HCT116 (cell line): ENCODE results near the gene UBE2D1. TPM values are rescaled to one million over a fixed set of nuclear protein-coding genes. Genes with fewer than 3 reads are reported as not detected.

Experiments used
- ATAC-seq: fragments of 200-7000 bp; cut with Tn5 transposase; 2 replicates; pipeline ENCODE4 v1.9.1; 2020; ENCODE audit warnings: mild to moderate bottlenecking, moderate library complexity
- BruUV-seq: library from RNA; stranded (reverse); fragments of 400-500 nt; replicated peaks from 2 replicates; lab custom pipeline; 2021; lab: Mats Ljungman, UMichigan
- CTCF ChIA-PET: fragments of 300-600 bp; sonication (Branson Sonifier 250); formaldehyde crosslinking; loops from one replicate; lab custom pipeline; 2021; ENCODE audit warnings: antibody characterized with exemption; lab: Charles Lee
- POLR2A ChIA-PET: fragments of 300-600, 350-600 bp; sonication (Branson Sonifier 250); formaldehyde crosslinking; loops from one replicate; lab custom pipeline; 2021; ENCODE audit warnings: antibody characterized with exemption; lab: Charles Lee
- RAD21 ChIA-PET, 2 experiments: fragments of 300-600 bp; sonication (Branson Sonifier 250); formaldehyde crosslinking; loops; one replicate each; lab custom pipeline; 2023; ENCODE audit warnings: low total read pairs in 2 of 2; ENCODE audit not compliant: uncharacterized antibody in 2 of 2, unreplicated experiment in 2 of 2, low non-redundant PET in 1 of 2; lab: Charles Lee
- DNase-seq: peaks from one replicate; pipeline ENCODE4 v3.0.0-alpha.2; 2010; ENCODE audit warnings: low read depth, low spot score
- H2AFZ ChIP-seq: fragments of 200-600 bp; shearing (Covaris generic), sonication (generic); 2 replicates; pipeline ENCODE4 v1.6.1; 2017; ENCODE audit warnings: low read depth, mixed run types, mixed read lengths, antibody characterized with exemption, low read length; ENCODE audit not compliant: poor library complexity, severe bottlenecking
- H3K27ac ChIP-seq: 2 replicates; pipeline ENCODE4 v1.5.1; 2012; ENCODE audit warnings: low read depth, low read length
- H3K27me3 ChIP-seq: fragments of 200-600 bp; sonication (generic); 2 replicates; pipeline ENCODE4 v1.6.1; 2016; ENCODE audit warnings: mixed run types, low read length, mixed read lengths; ENCODE audit not compliant: insufficient read depth
- H3K36me3 ChIP-seq, 2 experiments: fragments of 200-500 bp in 1 of 2; fragments of 200-600 bp in 1 of 2; sonication (Bioruptor generic) in 1 of 2; sonication (generic) in 1 of 2; 2 replicates each; pipeline versions ENCODE4 v1.5.1 to v1.6.1; 2014 to 2016; ENCODE audit warnings: low read length in 2 of 2, inconsistent platforms in 1 of 2, mixed read lengths in 1 of 2, mixed run types in 1 of 2; ENCODE audit not compliant: insufficient read depth in 2 of 2, control insufficient read depth in 1 of 2
- H3K4me1 ChIP-seq, 2 experiments: fragments of 200-600 bp in 1 of 2; sonication (generic) in 1 of 2; 2 replicates each; pipeline versions ENCODE4 v1.5.1 to v1.6.1; 2012 to 2017; ENCODE audit warnings: low read length in 2 of 2, inconsistent platforms in 1 of 2, mild to moderate bottlenecking in 1 of 2, mixed read lengths in 1 of 2, mixed run types in 1 of 2, moderate library complexity in 1 of 2; ENCODE audit not compliant: insufficient read depth in 2 of 2, control insufficient read depth in 1 of 2
- H3K4me2 ChIP-seq: fragments of 200-600 bp; sonication (generic); 2 replicates; pipeline ENCODE4 v1.6.1; 2017; ENCODE audit warnings: mixed run types, low read length, mixed read lengths
- H3K4me3 ChIP-seq, 2 experiments: fragments of 200-600 bp in 1 of 2; sonication (generic) in 1 of 2; replicated peaks in 1 of 2; 2 replicates each; pipeline ENCODE4 v1.5.1; 2011 to 2016; ENCODE audit warnings: low read length in 2 of 2, control low read depth in 1 of 2, low read depth in 1 of 2, mild to moderate bottlenecking in 1 of 2, mixed read lengths in 1 of 2, mixed run types in 1 of 2
- H3K79me2 ChIP-seq: fragments of 200-600 bp; sonication (generic); 2 replicates; pipeline ENCODE4 v1.6.1; 2017; ENCODE audit warnings: mild to moderate bottlenecking, mixed run types, low read length, moderate library complexity, mixed read lengths; ENCODE audit not compliant: insufficient read depth
- H3K9ac ChIP-seq: fragments of 200-600 bp; sonication (generic); 2 replicates; pipeline ENCODE4 v1.6.1; 2016; ENCODE audit warnings: low read length, mixed read lengths
- H3K9me2 ChIP-seq: fragments of 200-600 bp; sonication (generic), shearing (Covaris generic); 2 replicates; pipeline ENCODE4 v1.6.1; 2017; ENCODE audit warnings: mixed run types, mild to moderate bottlenecking, moderate library complexity; ENCODE audit not compliant: insufficient read depth
- H3K9me3 ChIP-seq, 2 experiments: fragments of 200-500 bp in 1 of 2; fragments of 200-600 bp in 1 of 2; sonication (Bioruptor generic) in 1 of 2; sonication (generic) in 1 of 2; 2 replicates each; pipeline ENCODE4 v1.6.1; 2014 to 2017; ENCODE audit warnings: low read length in 2 of 2, mixed read lengths in 2 of 2, inconsistent platforms in 1 of 2, low read depth in 1 of 2, mild to moderate bottlenecking in 1 of 2, mixed run types in 1 of 2, moderate library complexity in 1 of 2; ENCODE audit not compliant: control insufficient read depth in 1 of 2, insufficient read depth in 1 of 2
- H4K20me1 ChIP-seq: fragments of 200-600 bp; sonication (generic), shearing (Covaris generic); 2 replicates; pipeline ENCODE4 v1.6.1; 2017; ENCODE audit warnings: mixed run types, mild to moderate bottlenecking, moderate library complexity; ENCODE audit not compliant: insufficient read depth
- EGR1 ChIP-seq: IDR thresholded peaks from 2 replicates; pipeline ENCODE4 v1.6.1; 2012; ENCODE audit warnings: low read depth
- ELF1 ChIP-seq: IDR thresholded peaks from 2 replicates; pipeline ENCODE4 v1.6.1; 2012; ENCODE audit warnings: low read depth, borderline replicate concordance
- EZH2phosphoT487 ChIP-seq: fragments of 200-600 bp; IDR thresholded peaks from 2 replicates; pipeline ENCODE4 v1.6.1; 2018; ENCODE audit warnings: antibody characterized with exemption, borderline replicate concordance
- FOSL1 ChIP-seq: IDR thresholded peaks from 2 replicates; pipeline ENCODE4 v1.6.1; 2012; ENCODE audit warnings: low read depth
- JUND ChIP-seq: IDR thresholded peaks from 2 replicates; pipeline ENCODE4 v1.6.1; 2012
- POLR2A ChIP-seq: IDR thresholded peaks from 2 replicates; pipeline ENCODE4 v1.7.0; 2011; ENCODE audit warnings: borderline replicate concordance; ENCODE audit not compliant: insufficient read depth, insufficient read length; ENCODE audit errors: extremely low read depth
- RAD21 ChIP-seq: IDR thresholded peaks from 2 replicates; pipeline ENCODE4 v1.6.1; 2012; ENCODE audit warnings: low read depth, mild to moderate bottlenecking
- SP1 ChIP-seq: IDR thresholded peaks from 2 replicates; pipeline ENCODE4 v1.6.1; 2012; ENCODE audit warnings: low read depth
- SRF ChIP-seq: IDR thresholded peaks from 2 replicates; pipeline ENCODE4 v1.6.1; 2012; ENCODE audit warnings: low read depth
- TCF7L2 ChIP-seq: IDR thresholded peaks from 2 replicates; pipeline ENCODE4 v1.7.0; 2011; ENCODE audit warnings: borderline replicate concordance, inconsistent platforms; ENCODE audit not compliant: insufficient read depth, insufficient read length; ENCODE audit errors: extremely low read depth
- YY1 ChIP-seq: IDR thresholded peaks from 2 replicates; pipeline ENCODE4 v1.6.1; 2011; ENCODE audit warnings: low read length, low read depth, moderate library complexity, mild to moderate bottlenecking; ENCODE audit not compliant: insufficient replicate concordance; ENCODE audit errors: extremely low read depth
- ZFX ChIP-seq: fragments of 450-650 bp; IDR thresholded peaks from 2 replicates; pipeline ENCODE4 v1.6.1; 2017
- ZNF274 ChIP-seq: fragments of 200-500 bp; sonication (Bioruptor generic); IDR thresholded peaks from 2 replicates; pipeline ENCODE4 v1.6.1; 2014; ENCODE audit warnings: mild to moderate bottlenecking, low read depth, low read length, inconsistent platforms
- intact Hi-C: fragments of 100-400 bp; cut with micrococcal nuclease; formaldehyde crosslinking; loops from 2 replicates; pipeline ENCODE4 v1.10.0; 2022
- total RNA-seq: library from RNA; stranded (reverse); gene quantifications from one replicate; pipeline ENCODE4 v1.2.1, GENCODE V29; 2021; ENCODE audit not compliant: unreplicated experiment
- TF ChIP-seq, protein P1 (sequence below): IDR thresholded peaks from 2 replicates; pipeline ENCODE4 v1.6.1; 2012; ENCODE audit warnings: low read depth
- TF ChIP-seq, protein P2 (sequence below): IDR thresholded peaks from 2 replicates; pipeline ENCODE4 v1.6.1; 2011; ENCODE audit warnings: mild to moderate bottlenecking, low read length, moderate library complexity; ENCODE audit not compliant: insufficient replicate concordance; ENCODE audit errors: extremely low read depth
- TF ChIP-seq, protein P3 (sequence below): IDR thresholded peaks from 2 replicates; pipeline ENCODE4 v1.6.1; 2012

UBE2D1 gene
- total RNA-seq, 1 experiment from 2014 or later: 15.5 TPM

DNA sequence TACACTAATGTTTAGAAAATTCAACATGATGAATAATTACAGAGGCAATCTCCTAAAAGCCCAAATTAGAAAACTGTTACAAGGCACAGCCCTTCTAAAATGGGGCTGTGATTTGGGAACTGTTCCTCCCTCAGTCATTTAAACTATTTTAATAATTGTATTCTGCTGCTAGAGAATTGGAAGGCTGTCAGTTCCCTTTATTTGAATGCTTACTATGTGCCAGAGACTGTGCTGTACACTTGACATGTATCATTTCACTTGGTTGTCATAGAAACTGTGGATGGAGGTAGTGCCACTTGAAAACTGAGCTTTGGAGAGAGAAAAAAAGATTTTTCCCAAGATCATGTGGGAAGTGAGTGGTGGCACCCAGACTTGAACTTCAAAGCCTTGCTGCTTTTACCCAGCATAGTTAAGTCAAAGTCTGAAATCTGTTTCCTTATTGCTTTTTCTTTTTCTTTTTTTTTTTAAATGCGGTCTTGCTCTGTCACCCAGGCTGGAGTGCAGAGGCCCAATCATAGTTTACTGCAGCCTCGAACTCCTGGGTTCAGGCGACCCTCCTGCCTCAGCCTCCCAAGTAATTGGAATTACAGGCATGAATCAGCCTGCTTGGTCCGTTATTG lies 23.6 kb downstream of the UBE2D1 start:
- Histone ChIP-seq H3K27me3 (no peaks in the 10 kb centered on the region), H3K9me3 (no peaks in the 10 kb centered on the region), H3K4me2 (no peak overlapping the region), H3K27ac (no peak overlapping the region), H3K9me2 (no peaks in the 10 kb centered on the region), H2AFZ (no peak overlapping the region), H4K20me1 (0 out of 2 replicates have a peak, but pooled peaks cover 8% of the 10 kb centered on the region), H3K4me3 (no peak overlapping the region), H3K4me1 (no peaks in the 10 kb centered on the region), H3K79me2 (peaks cover 11% of the 10 kb centered on the region), H3K9ac (no peak overlapping the region), H3K36me3 (0 out of 4 replicates have a peak, but pooled peaks cover 0 to 2% of the 10 kb centered on the region in 2 experiments)
- ATAC-seq: no peak
- TF ChIP-seq, protein P1, sequence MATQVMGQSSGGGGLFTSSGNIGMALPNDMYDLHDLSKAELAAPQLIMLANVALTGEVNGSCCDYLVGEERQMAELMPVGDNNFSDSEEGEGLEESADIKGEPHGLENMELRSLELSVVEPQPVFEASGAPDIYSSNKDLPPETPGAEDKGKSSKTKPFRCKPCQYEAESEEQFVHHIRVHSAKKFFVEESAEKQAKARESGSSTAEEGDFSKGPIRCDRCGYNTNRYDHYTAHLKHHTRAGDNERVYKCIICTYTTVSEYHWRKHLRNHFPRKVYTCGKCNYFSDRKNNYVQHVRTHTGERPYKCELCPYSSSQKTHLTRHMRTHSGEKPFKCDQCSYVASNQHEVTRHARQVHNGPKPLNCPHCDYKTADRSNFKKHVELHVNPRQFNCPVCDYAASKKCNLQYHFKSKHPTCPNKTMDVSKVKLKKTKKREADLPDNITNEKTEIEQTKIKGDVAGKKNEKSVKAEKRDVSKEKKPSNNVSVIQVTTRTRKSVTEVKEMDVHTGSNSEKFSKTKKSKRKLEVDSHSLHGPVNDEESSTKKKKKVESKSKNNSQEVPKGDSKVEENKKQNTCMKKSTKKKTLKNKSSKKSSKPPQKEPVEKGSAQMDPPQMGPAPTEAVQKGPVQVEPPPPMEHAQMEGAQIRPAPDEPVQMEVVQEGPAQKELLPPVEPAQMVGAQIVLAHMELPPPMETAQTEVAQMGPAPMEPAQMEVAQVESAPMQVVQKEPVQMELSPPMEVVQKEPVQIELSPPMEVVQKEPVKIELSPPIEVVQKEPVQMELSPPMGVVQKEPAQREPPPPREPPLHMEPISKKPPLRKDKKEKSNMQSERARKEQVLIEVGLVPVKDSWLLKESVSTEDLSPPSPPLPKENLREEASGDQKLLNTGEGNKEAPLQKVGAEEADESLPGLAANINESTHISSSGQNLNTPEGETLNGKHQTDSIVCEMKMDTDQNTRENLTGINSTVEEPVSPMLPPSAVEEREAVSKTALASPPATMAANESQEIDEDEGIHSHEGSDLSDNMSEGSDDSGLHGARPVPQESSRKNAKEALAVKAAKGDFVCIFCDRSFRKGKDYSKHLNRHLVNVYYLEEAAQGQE: no peak
- no peak for TF ChIP-seq RAD21
- TF ChIP-seq, protein P2, sequence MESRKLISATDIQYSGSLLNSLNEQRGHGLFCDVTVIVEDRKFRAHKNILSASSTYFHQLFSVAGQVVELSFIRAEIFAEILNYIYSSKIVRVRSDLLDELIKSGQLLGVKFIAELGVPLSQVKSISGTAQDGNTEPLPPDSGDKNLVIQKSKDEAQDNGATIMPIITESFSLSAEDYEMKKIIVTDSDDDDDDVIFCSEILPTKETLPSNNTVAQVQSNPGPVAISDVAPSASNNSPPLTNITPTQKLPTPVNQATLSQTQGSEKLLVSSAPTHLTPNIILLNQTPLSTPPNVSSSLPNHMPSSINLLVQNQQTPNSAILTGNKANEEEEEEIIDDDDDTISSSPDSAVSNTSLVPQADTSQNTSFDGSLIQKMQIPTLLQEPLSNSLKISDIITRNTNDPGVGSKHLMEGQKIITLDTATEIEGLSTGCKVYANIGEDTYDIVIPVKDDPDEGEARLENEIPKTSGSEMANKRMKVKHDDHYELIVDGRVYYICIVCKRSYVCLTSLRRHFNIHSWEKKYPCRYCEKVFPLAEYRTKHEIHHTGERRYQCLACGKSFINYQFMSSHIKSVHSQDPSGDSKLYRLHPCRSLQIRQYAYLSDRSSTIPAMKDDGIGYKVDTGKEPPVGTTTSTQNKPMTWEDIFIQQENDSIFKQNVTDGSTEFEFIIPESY: no peak
- no peak for TF ChIP-seq ELF1
- no peak for TF ChIP-seq ZNF274
- TF ChIP-seq JUND: no peak
- no peak for TF ChIP-seq EZH2phosphoT487
- no peak for TF ChIP-seq EGR1
- TF ChIP-seq, protein P3, sequence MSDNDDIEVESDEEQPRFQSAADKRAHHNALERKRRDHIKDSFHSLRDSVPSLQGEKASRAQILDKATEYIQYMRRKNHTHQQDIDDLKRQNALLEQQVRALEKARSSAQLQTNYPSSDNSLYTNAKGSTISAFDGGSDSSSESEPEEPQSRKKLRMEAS: no peak
- no peak for TF ChIP-seq ZFX
- no peak for TF ChIP-seq TCF7L2
- TF ChIP-seq FOSL1: no peak
- TF ChIP-seq SP1: no peak
- no peak for TF ChIP-seq YY1
- TF ChIP-seq SRF: no peak
- TF ChIP-seq POLR2A: no peak
- ChIA-PET POLR2A (no interaction called here), RAD21 (no interaction called here), CTCF (no interaction called here)
- no TSS peak for BruUV-seq
- intact Hi-C loops: no loop called here
- DNase-seq: no peak
